ENCODE results near the gene C11orf98.
"Not testable (repeated sequence)": the region's sequence is repeated elsewhere in the genome, so short reads cannot be mapped to it uniquely, and the experiment has no call there.

C11orf98 gene

DNA sequence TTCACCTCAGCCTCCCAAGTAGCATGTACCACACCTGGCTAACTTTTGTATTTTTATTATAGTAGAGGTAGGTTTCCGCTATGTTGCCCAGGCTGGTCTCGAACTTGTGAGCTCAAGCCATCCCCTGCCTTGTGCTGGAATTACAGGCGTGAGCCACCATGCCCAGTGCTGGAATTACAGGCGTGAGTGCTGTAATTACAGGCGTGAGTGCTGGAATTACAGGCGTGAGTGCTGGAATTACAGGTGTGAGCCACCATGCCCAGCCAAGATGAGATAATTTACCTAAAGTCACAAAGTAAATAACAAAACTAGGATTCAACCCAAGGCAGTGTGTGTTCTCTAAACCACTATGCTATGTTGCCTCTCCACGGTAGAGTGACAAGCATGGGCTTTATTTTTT is 17.5 kb upstream of the C11orf98 start:
- DNase-seq (ENCODE audit: low spot score): no peak

DNA sequence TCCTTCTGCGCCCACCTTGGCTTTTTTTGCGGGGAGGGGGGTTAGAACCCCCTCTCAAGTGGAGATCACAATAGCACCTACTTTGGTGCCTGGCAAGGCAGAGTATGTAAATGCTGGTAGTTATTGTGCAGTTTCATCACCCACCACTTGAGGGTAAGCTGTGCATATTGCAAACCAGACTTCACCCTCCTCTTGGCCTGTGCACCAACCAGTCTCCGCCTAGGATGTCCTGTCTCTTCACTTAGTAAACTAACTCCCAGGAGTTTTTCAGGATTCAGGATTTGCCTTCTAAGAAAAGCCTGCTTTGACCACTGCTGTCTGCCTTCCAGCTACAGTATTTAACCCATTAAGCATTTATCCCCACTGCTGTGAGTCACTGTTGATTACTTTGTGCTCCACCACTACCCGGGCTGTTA is 15.8 kb upstream of the C11orf98 start:
- peak; percentile 69 for DNase-seq (ENCODE audit: low spot score)

GRCh38 chr11:62678770-62679696 is 14.0 kb upstream of the C11orf98 start, which contains the start of gene UBXN1:
Gene UBXN1 (minus strand): TSS chr11:62679073. CDS start chr11:62678923, 150 bp downstream.
- peak; percentile 87 for DNase-seq (ENCODE audit: low spot score)

- no peak for DNase-seq (ENCODE audit: low spot score)
Observed at GRCh38 chr11:62678433-62678769, 13.4 kb upstream of the C11orf98 start.

GRCh38 chr11:62677714-62678113 is 12.7 kb upstream of the C11orf98 start:
- DNase-seq (ENCODE audit: low spot score): no peak

DNA sequence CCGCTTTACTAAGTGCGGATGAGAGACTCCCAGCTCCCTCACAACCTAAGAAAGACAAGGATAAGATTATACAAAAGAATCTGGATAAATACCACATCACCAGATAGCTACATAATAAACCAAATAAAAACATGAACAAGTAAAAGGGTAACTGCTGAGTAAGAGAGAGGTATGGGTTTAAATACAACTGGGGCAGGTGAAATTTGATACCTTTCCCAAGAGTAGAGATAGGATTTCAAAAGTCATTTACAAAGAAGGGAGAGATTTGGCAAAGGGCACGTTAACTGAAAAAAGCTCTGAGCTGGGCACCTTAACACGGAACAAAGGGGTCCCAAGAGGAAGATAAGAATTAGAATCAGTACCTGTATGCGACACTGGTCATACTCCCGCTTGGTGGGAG is 12.1 kb upstream of the C11orf98 start:
- no peak for DNase-seq (ENCODE audit: low spot score)

DNA sequence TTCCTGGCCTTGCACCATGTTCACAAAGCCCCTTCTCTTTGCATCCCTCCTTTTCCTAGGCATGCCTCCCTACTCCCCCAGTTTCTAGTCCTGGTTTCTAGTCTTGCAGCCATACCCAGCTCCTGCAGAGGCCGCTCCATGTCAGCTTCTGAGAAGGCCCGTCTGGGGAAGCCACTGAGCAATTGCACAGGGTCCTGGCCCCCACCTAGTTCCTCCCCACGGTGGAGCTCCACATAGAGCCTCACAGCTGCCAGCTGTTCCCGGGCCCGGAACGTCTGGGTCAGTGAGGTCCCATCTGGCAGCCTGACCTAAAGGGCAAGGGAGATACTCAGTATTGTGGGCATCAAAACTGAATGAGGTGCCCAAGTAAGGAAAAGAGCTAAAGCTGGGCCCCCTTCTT is 11.7 kb upstream of the C11orf98 start:
- no peak for DNase-seq (ENCODE audit: low spot score)

GRCh38 chr11:62675415-62675814 is 10.4 kb upstream of the C11orf98 start:
- DNase-seq (ENCODE audit: low spot score): not testable (repeated sequence)

DNA sequence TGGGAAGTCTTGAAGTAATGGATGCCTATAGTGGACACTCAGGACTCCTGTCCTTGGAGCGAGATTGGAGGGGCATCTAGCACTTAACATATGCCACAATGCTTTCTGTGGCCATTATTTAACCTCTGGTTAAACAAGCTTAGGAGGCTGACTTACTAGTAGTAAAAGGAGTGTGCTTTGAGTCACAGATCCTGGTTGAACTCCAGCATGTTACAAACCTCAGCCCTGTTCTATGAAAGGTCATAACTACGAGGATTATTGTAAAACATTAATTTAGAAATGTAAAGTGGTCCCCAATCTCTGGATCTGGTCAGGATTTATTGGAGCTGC is 8.2 kb upstream of the C11orf98 start:
- no peak for DNase-seq (ENCODE audit: low spot score)

DNA sequence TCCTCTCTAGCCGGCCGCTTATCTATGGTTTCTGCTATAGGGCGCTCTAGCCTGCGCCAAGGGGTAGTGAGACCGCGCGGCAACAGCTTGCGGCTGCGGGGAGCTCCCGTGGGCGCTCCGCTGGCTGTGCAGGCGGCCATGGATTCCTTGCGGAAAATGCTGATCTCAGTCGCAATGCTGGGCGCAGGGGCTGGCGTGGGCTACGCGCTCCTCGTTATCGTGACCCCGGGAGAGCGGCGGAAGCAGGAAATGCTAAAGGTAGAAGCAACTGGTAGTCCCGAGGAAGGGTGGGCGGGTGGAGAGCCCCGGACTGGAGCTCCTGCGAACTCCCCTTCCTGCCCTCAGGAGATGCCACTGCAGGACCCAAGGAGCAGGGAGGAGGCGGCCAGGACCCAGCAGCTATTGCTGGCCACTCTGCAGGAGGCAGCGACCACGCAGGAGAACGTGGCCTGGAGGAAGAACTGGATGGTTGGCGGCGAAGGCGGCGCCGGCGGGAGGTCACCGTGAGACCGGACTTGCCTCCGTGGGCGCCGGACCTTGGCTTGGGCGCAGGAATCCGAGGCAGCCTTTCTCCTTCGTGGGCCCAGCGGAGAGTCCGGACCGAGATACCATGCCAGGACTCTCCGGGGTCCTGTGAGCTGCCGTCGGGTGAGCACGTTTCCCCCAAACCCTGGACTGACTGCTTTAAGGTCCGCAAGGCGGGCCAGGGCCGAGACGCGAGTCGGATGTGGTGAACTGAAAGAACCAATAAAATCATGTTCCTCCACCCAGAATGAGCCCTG is 6.8 kb upstream of the C11orf98 start, which contains the start of the genes LBHD1 and UQCC3:
LBHD1 (minus strand) TSS at position 660 of the 782 bp plus-strand sequence. CDS start 2,236 bp downstream, outside the sequence.
UQCC3 (plus strand) TSS at position 66 of the 782 bp plus-strand sequence; CDS start at position 139, 73 bp downstream.
- peak; percentile 76 for DNase-seq (ENCODE audit: low spot score)

DNA sequence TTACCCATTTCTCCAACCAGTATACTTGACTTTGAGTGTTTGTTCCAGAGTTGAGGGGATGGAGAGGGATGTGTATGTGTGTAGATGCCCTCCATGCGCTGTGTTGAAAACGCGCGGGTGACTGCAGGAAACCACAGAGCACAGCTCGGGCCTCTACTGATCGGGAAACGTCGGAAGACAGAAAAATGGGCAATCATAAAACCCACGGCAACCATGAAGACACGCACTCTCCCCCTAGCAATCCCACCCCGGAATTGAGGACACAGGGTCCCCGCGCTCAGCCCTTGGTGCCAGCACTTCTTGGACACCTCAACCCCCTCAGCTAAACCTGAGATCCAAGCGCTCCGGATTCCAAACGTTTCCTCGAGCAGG is 6.2 kb upstream of the C11orf98 start:
- no peak for DNase-seq (ENCODE audit: low spot score)

DNA sequence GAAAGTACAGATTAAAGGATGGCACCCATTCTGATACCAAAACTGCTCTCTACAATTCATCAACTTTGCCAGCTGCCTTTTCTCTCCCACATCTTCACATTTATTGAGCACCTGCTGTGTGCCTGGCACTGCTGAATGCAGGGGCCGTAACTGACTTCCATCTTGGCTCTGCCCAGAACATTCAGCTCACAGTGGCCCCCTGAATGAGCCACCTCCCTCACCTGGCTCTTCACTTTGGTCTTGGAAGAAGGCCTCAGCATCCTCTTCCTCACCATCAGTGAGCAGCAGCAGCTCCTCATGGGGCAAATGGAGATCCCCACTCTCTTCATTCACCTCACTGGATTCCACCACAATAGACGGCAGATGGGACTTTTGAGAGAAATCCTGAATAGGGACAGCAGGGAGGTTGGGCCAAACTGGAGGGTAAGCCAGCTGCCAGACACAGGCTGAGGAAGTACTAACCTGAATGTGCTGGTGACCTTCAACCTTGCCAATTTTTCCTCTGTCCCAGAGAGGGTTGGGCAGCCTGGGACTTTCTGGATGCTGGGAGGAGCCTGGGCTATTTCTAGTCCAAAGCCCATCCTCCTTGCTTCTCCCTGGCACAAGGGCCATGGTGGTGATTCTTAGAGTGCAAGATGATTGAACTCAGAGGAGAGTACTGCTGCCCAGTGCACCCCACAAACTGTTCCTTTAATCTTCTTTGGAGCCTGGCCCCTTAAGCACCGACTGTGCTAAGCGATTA is 4.6 kb upstream of the C11orf98 start:
- DNase-seq (ENCODE audit: low spot score): no peak

GRCh38 chr11:62667460-62667859 is 2.5 kb upstream of the C11orf98 start:
- no peak for DNase-seq (ENCODE audit: low spot score)

GRCh38 chr11:62666259-62666926 is 1.4 kb upstream of the C11orf98 start:
- DNase-seq (ENCODE audit: low spot score): no peak

- peak; percentile 38 for DNase-seq (ENCODE audit: low spot score)
Observed at GRCh38 chr11:62665599-62666258, 719 bp upstream of the C11orf98 start.

DNA sequence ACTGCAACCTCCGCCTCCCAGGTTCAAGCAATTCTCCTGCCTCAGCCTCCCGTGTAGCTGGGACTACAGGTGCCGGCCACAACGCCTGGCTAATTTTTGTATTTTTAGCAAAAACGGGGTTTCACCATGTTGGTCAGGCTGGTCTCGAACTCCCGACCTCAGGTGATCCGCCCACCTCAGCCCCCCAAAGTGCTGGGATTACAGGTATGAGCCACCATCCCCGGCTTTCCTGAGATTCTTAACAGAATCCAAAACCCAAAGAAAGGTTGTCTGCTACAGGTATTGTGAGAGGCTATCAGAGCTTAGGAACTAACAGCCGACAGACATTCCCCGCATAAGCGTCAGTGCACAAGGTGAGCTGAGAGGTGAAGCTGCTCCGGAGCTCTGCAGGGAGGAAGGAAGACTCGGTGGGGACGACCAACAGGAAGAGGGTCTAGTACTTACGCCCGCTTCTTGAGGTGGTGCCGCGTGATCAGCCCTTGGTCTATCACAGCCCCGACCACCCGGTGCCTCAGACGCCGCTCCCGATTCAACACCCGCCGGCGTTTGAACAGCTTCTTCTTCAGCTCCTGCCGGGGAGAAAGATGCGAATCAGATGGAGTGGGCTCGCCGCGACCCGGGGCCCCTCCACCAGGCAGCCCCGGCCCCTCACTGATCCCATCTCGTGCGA is 470 bp downstream of the C11orf98 start:
- DNase-seq (ENCODE audit: low spot score): peak; percentile 75

DNA sequence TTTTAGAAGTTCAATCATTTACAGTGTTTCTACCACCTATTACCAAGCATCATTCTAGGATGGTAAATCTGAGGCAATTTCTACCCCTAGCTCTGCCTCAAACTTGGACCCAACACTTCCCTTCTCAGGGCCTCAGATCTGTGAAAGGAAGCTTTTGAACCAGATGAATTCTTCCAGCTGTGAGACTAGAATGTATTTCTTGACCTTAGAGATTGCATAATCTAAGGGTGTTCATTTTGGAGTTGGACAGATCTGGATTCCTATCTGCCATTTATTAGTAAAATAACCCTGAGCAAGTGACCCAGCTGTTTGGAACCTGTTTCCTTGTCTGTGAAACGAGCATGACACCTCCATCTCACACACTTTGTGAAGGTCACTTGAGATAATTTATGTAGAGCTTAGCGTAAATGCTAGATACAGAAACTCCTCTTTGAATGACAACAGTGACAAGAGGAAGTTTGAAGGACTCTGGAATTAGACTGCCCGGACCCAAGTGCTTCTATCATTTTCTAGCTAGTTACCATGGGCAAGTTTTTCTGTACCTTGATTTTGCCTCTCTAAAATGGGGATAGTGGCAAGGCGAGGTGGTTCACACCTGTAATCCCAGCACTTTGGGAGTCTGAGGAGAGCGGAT is 8.1 kb downstream of the C11orf98 start:
- DNase-seq (ENCODE audit: low spot score): no peak

DNA sequence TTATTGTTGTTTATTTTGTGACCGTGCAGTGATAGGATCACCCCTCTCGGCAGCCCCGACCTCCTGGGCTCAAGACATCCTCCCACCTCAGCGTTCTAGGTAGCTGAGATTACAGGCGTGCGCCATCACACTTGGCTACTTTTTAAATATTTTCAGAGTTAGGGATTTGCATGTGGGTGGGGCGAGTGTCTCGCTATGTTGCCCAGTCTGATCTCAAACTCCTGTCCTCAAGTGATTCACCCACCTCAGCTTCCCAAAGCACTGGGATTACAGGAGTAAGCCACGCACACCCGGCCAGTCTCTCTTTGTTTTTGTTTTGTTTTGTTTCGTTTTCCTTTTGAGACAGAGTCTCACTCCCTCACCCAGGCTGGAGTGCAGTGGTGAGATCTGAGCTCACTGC is 10.7 kb downstream of the C11orf98 start:
- no peak for DNase-seq (ENCODE audit: low spot score)

- no peak for DNase-seq (ENCODE audit: low spot score)
Observed at GRCh38 chr11:62652161-62653006, 12.6 kb downstream of the C11orf98 start.
